ENCODE measurements around the gene SRSF2.
"Not testable (repeated sequence)": the region's sequence is repeated elsewhere in the genome, so short reads cannot be mapped to it uniquely, and the experiment has no call there.

Gene SRSF2

DNA sequence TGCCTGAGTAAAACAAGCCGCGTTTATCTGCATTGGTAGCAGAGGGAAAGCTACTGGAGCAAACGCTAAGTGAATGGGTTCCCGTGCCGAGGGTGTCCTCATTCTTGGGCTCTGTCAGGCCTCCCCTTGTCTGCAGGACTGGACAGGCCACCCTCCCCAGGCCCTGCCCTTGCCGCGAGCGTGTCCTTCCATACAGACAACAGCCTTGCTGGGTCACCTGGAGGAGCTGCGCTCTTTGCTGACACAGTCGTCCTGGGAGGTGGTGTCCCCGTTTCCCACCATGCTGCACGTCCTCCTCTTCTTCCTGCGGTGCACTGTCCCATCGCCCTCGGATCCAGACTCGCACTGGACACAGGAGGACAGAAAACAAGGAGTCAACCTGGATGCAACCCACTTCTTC is 18.6 kb downstream of the SRSF2 start:
- DNase-seq: no peak

DNA sequence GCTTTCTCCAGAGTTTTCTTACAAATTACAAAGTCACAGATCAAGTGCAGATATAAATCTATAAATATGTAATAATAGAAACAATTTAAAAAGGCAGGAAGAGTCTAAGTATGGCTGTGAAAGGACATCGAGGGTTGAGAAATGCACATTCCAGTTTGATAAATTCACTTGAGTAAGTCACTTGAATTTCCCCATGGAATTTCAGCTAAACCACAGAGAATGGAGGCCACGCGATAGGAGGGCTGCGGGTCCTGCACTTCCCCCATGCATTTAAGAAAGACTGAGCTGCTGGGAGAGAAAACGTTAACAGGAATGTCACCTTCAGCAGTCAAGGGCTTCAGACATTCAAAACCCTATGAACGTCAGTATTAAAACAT is 20.3 kb downstream of the SRSF2 start:
- no peak for DNase-seq

DNA sequence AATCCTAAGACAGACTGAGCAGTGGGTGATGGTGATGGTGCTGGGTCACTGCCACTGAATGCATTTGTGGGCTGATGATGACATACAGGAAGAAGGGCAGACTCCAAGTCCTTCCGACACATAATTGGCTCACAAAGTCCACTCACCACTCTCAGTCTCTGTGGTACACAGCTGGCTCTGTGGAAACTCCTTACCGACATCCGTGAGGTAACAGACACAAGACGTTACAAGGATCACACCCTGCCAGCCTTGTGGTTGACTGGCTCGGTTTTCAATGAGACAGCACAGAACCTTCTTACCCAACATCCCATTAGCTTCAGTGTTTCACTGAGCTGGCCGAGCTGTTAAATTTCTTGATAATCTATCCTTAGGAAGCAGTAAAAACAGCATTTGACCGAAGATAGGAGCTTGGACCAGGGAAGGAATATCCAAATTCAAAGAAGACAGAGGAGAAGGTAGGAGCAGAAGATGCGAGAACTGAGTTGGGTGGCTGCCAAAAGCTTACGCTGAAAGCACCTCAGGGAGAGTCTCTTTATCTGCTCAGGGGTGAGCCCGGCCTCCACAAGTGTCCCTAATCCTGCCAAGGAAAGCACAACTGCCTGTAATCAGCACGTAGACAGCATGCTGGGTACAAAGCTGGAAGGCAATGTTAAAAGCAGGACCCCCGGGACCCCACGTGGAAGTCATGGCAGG is 20.8 kb downstream of the SRSF2 start:
- DNase-seq: no peak

DNA sequence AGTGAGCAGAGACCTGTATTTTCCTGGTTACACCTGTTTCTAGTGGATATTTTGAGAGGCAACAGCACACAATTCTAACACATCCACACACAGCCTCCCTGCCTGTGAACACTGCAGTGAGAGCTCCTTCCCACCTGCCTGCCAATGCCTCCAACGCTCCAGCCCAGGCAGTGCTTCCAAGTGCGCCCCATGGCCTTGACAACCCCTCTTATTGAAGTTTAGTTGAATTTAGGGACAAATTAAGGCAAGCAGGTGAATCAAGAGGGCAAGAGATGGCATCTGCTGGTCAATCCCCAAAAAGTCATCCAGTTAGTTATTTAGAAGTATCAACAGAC is 21.7 kb downstream of the SRSF2 start:
- DNase-seq: no peak

DNA sequence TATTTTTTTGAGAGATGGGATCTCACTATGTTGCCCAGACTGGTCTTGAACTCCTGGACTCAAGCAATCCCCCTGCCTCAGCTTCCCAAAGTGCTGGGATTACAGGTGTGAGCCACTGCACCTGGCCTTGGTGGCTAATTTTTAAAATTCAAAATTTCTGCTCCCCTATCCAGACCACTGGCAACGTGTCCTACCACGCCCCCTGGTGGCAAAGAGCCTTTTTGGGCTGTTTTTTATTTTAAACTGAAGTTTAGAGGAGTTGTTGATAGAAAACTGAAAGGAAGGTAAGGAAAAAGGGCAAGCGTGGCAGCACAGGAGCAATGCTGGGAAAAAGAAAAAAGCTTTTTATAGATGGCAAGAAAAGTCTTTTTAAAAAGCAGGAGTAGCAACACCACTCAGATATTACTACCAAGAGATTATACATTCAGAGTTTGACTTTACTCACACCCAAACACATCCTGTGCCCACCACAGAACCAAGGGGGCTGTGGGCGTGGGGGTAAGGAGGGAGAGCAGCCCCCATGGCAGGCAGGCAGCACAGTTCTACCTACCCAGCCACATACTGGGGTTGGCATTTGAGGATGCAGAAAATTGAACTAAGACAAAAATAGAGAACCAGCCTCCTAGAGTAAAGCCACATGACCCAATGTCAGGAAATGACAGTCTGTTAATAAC is 22.2 kb downstream of the SRSF2 start:
- no peak for DNase-seq

DNA sequence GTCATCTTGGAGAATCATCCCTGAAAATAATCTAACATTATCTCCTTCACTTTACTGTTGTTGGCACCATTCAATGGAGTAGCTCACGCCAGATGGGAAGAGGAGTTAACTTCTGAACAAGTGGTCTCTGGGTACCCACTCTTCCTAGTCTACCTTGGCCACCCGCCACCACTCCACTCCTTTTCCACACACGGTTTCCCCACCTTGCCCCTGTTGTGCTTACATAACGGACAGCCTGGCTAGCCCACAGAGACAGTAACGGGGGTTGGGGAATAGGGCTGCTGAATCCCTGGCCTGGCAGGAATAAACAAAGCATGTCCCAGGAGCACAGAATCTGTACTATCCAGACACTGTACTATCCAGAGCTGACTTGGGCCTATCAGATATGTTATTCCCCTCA is 22.8 kb downstream of the SRSF2 start:
- no peak for DNase-seq

DNA sequence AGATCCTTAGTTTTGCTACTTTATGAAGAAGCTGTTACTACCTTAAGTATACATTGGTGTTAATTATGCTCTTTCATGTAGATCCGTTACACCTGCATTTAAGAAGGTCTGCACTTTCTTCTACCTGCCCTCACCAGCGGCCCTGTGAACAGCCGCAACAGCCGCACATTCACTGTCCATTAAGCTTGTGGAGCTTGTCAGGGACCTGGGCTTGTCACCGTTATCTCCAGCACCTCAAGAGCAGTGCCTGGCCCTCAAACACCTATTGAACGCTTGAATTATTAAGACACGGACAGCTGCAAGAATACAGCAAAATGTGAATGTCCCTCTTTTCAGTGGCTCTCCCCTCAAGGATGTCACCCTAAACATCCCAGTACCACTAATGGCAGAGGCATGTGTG is 23.4 kb downstream of the SRSF2 start:
- DNase-seq: no peak

DNA sequence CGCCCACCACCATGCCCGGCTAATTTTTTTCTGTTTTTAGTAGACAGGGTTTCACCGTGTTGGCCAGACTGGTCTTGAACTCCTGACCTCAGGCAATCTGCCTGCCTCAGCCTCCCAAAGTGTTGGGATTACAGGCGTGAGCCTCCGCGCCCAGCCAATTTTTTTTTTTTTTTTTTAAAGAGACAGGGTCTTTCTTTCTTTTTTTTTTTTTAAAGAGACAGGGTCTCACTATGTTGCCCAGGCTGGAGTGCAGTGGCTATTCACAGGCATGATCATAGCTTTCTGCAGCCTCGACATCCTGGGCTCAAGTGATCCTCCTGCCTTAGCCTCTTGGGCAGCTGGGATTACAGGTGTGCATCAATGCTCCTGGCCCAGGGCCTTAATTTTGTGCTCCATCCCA is 24.8 kb downstream of the SRSF2 start:
- not testable (repeated sequence) for DNase-seq

DNA sequence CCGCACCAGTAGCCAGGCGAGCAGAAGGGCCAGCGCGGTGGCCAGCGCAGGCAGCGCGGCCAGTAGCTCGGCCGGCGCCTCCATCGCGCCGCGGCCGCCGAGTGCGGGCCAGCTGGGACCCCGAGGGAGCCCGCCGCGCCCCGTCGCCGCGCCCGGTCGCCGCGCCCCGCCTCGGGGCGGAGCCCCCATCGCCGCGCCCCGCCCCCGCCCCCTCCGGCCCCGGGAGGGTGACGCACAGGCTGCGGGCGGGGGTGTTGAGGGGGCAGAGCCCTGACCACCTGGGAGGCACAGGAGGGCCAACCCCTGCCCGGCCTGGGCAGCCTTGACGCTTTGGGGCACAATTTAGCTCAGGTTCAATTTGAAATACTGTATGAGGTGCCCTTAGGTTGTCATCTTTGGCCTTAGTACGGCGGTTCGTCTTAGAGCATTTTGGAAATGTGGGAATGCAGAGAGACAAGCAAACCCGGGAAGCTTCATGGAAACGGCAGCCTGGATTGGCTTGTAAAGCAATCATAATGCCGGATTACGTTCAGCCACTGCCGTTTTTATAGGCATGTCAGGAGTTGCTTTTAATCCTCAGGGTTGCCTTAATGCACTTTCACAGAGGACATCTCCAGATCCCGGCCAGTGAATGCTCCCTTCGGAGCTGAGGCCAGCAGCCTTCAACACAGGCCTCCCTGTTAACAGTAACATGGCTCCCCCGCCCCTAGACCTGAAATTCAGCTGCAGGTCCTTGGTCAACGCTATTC is 26.1 kb downstream of the SRSF2 start, which contains the start of gene MXRA7:
Gene MXRA7, minus strand, starts transcription at position 103 of the 749 bp plus-strand sequence. Its CDS starts 19 bp downstream, at position 84.
- no peak for DNase-seq

DNA sequence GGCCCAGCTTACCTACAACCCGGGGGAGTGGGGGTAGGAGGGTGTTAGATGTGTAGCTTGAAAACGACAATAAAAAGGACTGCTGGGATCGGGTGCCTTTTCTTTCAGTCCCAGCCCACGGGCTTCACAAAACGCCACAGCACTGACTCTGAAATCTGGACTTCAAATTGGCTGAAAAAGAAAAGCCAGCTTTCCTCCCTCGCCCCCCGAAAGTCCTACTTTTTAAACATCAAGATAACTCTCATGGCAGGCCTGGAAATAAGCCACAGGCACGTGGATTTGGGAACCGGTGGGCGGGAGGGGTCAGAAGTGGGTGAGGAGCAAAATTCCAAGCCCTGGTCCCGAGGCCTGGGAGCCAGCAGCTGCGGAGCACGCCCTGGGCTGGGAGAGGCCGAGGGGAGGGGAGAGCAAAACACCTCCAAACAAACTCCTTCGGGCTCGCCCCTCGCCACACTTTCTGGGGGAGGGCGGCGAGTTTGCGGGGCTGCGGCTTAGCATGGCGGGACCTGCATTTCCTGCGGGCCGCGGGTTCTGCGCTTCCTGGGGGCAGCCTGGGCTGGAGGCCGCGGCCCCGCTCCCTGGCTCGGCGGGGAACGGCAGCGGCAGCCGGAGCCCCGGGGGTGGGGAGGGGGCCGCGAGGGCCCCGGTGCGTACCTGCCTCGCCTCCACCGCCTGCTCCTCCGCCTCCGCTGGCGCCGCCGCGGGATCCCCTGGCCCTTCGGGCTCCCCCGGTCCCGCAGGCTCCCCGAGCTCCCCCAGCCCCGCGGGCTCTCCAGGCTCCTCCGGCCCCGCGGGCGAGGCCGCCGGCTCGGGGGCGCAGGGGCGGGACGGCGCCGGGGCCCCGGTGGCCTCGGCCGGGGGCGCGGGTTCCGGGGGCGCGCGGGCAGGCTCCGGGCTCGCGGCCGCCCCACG is 26.9 kb downstream of the SRSF2 start:
- not testable (repeated sequence) for DNase-seq

DNA sequence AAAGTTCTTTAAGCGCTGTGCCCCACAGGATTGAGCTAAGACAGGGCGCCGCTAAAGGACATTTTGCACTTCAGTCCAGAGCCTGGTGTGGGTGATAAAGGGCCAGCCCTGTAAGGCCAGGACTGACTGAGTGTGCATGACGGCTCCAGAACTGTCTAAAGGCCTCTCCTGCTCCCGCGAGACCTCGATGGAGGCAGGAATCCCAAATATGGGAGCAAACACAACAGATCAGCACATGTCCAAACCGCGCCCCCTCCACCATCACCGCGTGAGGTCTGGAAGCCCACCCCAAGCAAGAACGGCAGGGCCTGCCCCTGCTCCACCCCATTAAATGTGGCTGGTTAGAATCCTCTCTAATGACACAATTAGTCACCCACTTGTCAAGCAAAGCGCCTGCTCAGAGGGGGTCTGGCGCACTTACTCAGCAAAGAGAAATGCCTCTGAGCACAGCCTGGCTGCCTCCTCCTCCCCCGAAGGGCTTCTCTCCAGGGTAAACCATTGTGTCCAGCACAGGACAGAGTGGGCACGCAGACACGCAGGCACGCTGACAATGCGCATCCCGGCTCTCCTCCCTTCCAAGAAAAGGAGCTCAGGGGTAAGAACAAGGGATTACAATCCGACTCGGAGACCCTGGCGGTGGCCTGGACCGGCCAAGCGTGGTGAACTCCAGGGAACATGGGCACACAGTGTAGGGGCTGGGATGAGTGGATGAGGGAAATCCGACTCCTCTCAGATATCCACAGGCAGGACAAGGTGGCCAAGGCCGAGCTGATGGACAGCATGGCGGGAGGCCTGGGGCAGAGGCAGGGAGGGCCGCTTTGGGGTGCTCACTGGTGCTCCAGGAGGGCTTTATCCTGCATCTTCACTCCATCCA is 27.8 kb downstream of the SRSF2 start:
- DNase-seq: no peak

DNA sequence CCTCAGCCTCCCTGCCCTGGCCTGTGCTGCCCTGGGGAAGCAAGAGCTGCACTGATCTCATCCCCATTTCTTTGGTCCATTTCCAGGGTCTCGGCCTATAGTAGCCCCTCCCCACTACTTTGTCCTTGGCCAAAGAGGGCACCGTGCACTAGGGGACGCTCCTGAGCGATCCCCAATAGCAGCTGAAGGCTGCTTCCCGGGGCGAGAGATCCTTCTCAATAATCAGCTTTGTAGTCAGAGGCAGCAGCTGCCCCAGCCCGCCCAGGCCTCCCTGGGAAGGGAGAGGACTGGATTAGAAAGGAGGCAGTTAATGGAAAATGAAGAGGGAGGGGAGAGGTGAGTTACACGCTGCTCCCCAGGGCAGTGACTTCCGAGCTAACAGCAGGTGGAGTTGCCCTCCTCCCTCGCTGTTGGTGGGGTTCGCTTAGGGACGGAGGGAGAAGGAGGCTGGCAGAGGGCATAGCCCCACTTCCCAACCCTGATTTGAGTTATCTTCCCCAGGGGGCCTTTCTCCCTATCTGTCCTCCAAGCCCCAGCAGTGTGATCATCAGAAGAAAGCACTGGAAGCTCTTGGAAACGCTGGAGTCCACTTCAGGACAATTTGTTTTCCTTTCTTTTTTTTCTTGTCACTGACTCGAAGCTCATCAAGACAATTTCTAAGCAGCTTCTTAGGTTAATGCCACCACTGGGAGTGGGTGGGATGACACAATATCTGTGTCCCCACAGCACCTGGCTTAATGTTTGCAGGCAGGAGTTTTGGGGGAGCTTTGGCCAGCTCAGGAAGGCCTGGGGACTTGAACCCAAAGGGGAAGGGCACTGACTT is 28.9 kb downstream of the SRSF2 start:
- no peak for DNase-seq

DNA sequence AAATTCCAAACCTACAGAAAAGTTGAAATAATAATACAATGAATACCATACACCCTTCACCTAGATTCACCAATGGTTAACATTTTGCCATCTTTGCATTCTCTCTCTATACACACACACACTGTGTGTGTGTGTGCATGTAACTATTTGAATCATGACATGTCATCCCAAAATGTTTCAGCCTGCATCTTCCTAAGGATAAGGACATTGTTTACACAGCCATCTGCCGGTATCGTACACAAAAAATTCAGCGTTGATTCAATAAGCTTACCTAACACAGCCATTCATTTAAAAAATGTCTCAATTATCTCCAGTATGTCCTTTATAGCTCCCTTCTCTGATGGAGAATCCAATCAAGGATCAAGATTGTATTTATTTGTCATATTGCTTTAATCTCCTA is 30.3 kb downstream of the SRSF2 start:
- no peak for DNase-seq

DNA sequence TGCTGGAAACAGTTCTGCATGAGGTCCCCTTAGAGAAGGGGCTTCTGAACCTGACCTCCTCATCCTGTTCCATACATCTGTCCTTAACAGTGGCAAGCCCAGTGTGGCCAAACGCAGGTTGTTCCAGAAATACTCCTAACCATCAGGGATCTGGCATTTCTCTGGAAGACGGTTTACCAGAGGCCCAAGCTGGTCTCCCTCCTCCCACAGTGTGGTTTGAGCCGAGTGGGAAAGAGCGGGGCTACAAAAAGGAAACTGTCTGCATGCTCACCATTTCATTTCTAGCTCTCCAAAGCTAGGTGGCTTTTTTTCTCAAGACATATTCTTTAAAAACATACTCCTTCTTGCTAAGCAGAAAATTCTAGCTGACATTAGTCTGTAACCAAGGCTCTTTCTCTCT is 32.3 kb downstream of the SRSF2 start:
- no peak for DNase-seq

DNA sequence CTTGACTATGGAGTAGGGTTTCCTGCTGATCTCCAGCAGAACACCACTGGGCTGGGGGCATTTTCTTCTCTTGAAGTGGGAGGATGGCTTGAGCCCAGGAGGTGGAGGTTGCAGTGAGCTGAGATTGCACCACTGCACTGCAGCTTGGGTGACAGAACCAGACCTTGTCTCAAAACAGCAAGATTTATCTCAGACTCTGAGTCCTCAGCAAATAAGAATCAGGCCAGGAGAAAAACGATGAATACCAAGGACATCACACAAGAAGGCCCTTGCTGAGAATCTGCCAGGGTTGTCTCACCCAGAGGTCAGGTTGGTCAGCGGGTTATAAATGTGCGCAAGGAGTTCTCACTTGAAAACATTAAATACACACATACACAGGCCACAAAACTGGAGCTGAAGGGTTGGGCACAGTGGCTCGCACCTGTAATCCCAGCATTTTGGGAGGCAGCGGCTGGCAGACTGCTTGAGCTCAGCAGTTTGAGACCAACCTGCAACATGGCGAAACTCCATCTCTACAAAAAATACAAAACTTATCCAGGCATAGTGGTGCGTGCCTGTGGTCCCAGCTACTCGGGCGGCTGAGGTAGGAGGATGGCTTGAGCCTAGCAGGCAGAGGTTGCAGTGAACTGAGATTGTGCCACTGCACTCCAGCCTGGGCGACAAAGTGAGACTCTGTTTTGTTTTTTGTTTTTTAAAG is 34.0 kb downstream of the SRSF2 start:
- DNase-seq: no peak

DNA sequence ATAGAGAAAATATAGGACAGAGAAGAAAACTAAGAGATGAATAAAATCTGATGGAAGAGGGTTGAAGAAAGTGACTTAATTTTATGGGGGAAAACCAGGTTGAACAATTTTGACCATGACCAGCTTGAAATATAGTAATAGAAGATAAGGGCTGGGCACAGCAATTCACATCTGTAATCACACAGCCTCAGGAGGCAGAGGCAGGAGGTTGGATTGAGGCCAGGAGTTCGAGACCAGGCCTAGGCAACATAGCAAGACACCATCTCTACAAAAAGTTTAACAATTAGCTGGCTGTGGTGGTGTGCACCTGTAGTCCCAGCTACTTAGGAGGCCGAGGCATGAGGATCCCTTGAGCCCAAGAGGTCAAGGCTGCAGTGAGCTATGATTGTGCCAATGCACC is 35.1 kb downstream of the SRSF2 start:
- no peak for DNase-seq

DNA sequence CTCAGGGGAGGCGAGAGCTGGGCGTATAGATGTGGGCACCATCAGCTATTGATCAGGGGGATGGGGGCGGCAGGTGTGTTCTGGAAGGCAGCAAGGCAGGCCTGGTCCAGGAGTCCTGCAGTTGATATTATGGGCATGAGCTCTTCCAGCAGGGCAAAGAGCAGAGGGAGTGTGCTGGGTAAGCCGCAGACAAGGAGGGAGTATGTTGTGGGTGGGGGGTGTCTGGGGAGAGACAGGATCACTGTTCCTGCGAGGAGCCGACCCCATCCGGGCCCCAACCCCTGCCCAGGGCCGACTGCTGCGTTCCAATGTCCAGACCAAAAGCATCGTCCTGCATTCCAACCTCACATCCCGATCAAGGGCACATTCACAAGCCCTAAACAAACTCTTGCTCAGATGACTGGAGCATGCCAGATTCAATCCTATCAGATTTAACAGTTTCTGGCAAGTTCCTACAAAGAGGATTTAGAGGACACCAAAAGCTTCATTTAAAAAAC is 35.6 kb downstream of the SRSF2 start:
- DNase-seq: no peak

DNA sequence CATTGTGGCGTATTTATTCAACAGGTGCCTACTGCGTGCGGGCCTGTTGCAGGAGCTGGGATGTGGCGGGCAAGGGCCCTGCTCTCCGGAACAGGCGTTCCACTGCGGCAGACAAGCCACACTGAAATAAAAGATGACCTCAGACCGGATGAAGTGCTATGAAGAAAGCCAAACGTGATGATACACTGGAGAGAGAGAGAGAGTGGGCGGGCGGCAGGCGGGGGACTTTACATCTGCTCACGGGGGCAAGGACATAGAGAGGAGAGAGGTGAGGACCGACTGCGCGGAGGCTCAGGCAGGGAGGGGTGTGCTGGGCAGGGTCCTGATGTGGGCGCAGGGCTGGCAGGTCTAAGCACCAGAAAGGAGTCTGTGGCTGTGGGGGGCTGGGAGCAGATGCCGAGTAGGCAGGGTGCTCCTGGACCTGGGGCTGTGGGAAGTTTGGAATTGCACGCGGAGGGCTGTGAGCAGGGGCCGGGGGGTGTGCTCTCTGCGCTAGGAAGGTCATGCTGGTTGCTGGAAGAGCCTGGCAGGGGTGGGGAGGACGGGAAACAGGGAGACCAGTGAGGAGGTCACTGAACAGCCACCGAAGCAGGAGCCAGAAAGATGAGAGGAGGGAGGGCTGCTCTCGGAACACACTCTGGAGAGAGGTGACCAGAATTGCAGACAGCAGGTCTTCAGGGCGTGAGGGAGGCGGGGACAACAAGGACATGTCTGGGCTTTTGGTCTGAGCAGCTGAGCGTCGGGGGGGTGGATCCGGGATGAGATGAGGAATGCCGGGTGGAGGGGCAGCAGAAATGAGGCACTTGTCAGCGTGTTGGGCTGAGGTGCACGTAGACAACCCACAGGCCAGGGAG is 36.3 kb downstream of the SRSF2 start:
- no peak for DNase-seq

DNA sequence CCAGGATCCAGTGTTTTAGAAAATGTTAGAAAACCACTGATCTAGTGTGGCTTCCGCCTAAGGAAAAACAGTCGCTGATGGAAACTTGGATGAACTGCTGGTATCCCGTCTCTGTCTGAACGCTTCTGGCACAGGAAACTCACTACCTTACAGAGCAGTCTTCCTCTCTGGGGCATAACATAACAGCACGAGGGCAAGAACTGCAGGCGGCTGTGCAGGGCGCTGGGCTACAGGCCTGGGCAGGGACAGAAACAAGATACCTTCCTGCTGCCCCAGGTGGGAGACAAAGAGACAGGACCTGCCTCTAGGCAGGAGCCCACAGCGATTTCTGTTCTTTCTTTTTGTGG is 36.9 kb downstream of the SRSF2 start:
- DNase-seq: no peak
